Karpas-422 (cell line): ENCODE measurements around the gene RPAIN. TPM values are rescaled to one million over a fixed set of nuclear protein-coding genes. Genes with fewer than 3 reads are reported as not detected.
A peak's percentile ranks its signal among the peaks of the same experiment; 100 is the strongest.

Experiments used
- DNase-seq: peaks from one replicate; pipeline ENCODE4 v3.0.0-alpha.2; 2015
- H2AFZ ChIP-seq: fragments of 200-600 bp; sonication (generic); 2 replicates; pipeline ENCODE4 v1.6.1; 2014; ENCODE audit warnings: antibody characterized with exemption, low read length, mixed read lengths
- H3K27ac ChIP-seq: fragments of 200-600 bp; sonication (generic); 2 replicates; pipeline ENCODE4 v1.5.1; 2014; ENCODE audit warnings: mild to moderate bottlenecking, low read length, moderate library complexity
- H3K27me3 ChIP-seq: fragments of 200-600 bp; sonication (generic); 2 replicates; pipeline ENCODE4 v1.6.1; 2014; ENCODE audit warnings: low read length, mixed read lengths
- H3K36me3 ChIP-seq: fragments of 200-600 bp; sonication (generic); 2 replicates; pipeline ENCODE4 v1.6.1; 2014; ENCODE audit warnings: low read length, mixed read lengths; ENCODE audit not compliant: insufficient read depth
- H3K4me1 ChIP-seq: fragments of 200-600 bp; sonication (generic); 2 replicates; pipeline ENCODE4 v1.6.1; 2014; ENCODE audit warnings: mild to moderate bottlenecking, low read length, mixed read lengths
- H3K4me2 ChIP-seq: fragments of 200-600 bp; sonication (generic); 2 replicates; pipeline ENCODE4 v1.6.1; 2014; ENCODE audit warnings: low read length, low read depth, mild to moderate bottlenecking; ENCODE audit not compliant: poor library complexity, severe bottlenecking
- H3K4me3 ChIP-seq: fragments of 200-600 bp; sonication (generic); 2 replicates; pipeline ENCODE4 v1.5.1; 2014; ENCODE audit warnings: mild to moderate bottlenecking, antibody characterized with exemption, low read length, mixed read lengths
- H3K79me2 ChIP-seq: fragments of 200-600 bp; sonication (generic); 2 replicates; pipeline ENCODE4 v1.6.1; 2014; ENCODE audit warnings: mild to moderate bottlenecking, low read length, mixed read lengths
- H3K9ac ChIP-seq: fragments of 200-600 bp; sonication (generic); 2 replicates; pipeline ENCODE4 v1.6.0; 2014; ENCODE audit warnings: low read length
- H3K9me2 ChIP-seq: fragments of 200-600 bp; sonication (generic), shearing (Covaris generic); replicated peaks from 2 replicates; pipeline ENCODE4 v1.6.0; 2014; ENCODE audit warnings: mild to moderate bottlenecking, low read length, moderate library complexity; ENCODE audit not compliant: insufficient read depth
- H3K9me3 ChIP-seq: fragments of 300-700, 200-600 bp; sonication (generic); 2 replicates; pipeline ENCODE4 v1.6.1; 2014; ENCODE audit warnings: low read length, mixed read lengths
- H4K20me1 ChIP-seq: fragments of 200-600 bp; sonication (generic); 2 replicates; pipeline ENCODE4 v1.6.1; 2014; ENCODE audit warnings: mild to moderate bottlenecking, antibody characterized with exemption, low read length, low read depth; ENCODE audit not compliant: insufficient read depth
- total RNA-seq: library from RNA; depleted of rRNA; stranded (reverse); fragments of >200 nt; shearing (Covaris generic); gene quantifications from 2 replicates; pipeline ENCODE4 v1.2.3, GENCODE V29; 2014; ENCODE audit warnings: low replicate concordance; rRNA removed

RPAIN gene
- 53.5 and 67.5 TPM in 2 replicates for total RNA-seq

- Histone ChIP-seq H3K4me1 (peaks cover 27% of the 10 kb centered on the region), H3K36me3 (peaks cover 44% of the 10 kb centered on the region), H3K9ac (peak within 1 kb of the TSS; percentile 96), H3K79me2 (peaks cover 80% of the 10 kb centered on the region), H2AFZ (peak within 1 kb of the TSS; percentile 69; the same call in 1 of the 2 replicates), H3K27me3 (no peaks in the 10 kb centered on the region), H3K4me2 (peak within 1 kb of the TSS; percentile 99), H3K27ac (peak within 1 kb of the TSS; percentile 91), H3K9me2 (no peaks in the 10 kb centered on the region), H3K4me3 (peak within 1 kb of the TSS; percentile 97), H3K9me3 (no peaks in the 10 kb centered on the region), H4K20me1 (peaks cover 15% of the 10 kb centered on the region; the same call in 1 of the 2 replicates)
- peak; percentile 97 for DNase-seq
Measured at GRCh38 chr17:5419959-5420653, at the start of gene RPAIN. RPAIN (plus strand) TSS chr17:5420182; CDS start chr17:5420211, 29 bp downstream.

GRCh38 chr17:5370411-5370810 lies 49.6 kb upstream of the RPAIN start:
- H3K4me2 ChIP-seq = no peak overlapping the region
- no peak overlapping the region for H3K27ac ChIP-seq
- H3K9me2 ChIP-seq = no peaks in the 10 kb centered on the region
- H4K20me1 ChIP-seq = no peaks in the 10 kb centered on the region
- H3K4me1 ChIP-seq = peaks cover 5% of the 10 kb centered on the region
- no peaks in the 10 kb centered on the region for H3K9me3 ChIP-seq
- 0 out of 2 replicates have a peak, but pooled peaks cover 2% of the 10 kb centered on the region for H3K79me2 ChIP-seq
- no peak for DNase-seq
- H3K36me3 ChIP-seq = peaks cover 37% of the 10 kb centered on the region
- H2AFZ ChIP-seq = no peak overlapping the region
- H3K9ac ChIP-seq = no peak overlapping the region
- H3K4me3 ChIP-seq = no peak overlapping the region
- no peaks in the 10 kb centered on the region for H3K27me3 ChIP-seq

- peaks cover 43% of the 10 kb centered on the region for H3K36me3 ChIP-seq
Measured at GRCh38 chr17:5373112-5373511, 46.9 kb upstream of the RPAIN start.

GRCh38 chr17:5378566-5379207 lies 41.3 kb upstream of the RPAIN start:
- Histone ChIP-seq H4K20me1 (no peaks in the 10 kb centered on the region), H3K4me2 (no peak overlapping the region), H3K9me2 (no peaks in the 10 kb centered on the region), H3K4me3 (no peak overlapping the region), H3K4me1 (no peaks in the 10 kb centered on the region), H3K27ac (no peak overlapping the region), H3K27me3 (no peaks in the 10 kb centered on the region), H3K79me2 (no peaks in the 10 kb centered on the region), H3K9ac (no peak overlapping the region), H2AFZ (no peak overlapping the region), H3K9me3 (no peaks in the 10 kb centered on the region), H3K36me3 (peaks cover 56% of the 10 kb centered on the region)
- no peak for DNase-seq

More at GRCh38 chr17:5373112-5373511, 46.9 kb upstream of the RPAIN start:
- Histone ChIP-seq H3K4me1 (peaks cover 5% of the 10 kb centered on the region), H3K27ac (peak overlapping the region; percentile 30; the same call in 1 of the 2 replicates), H2AFZ (no peak overlapping the region), H4K20me1 (no peaks in the 10 kb centered on the region), H3K4me3 (no peak overlapping the region), H3K9me3 (no peaks in the 10 kb centered on the region), H3K4me2 (no peak overlapping the region), H3K27me3 (no peaks in the 10 kb centered on the region), H3K79me2 (0 out of 2 replicates have a peak, but pooled peaks cover 2% of the 10 kb centered on the region), H3K9me2 (no peaks in the 10 kb centered on the region), H3K9ac (no peak overlapping the region)
- DNase-seq = peak; percentile 54

GRCh38 chr17:5379351-5380107 lies 40.5 kb upstream of the RPAIN start:
- no peaks in the 10 kb centered on the region for H3K9me2 ChIP-seq
- H3K36me3 ChIP-seq = peaks cover 63% of the 10 kb centered on the region
- H3K9me3 ChIP-seq = no peaks in the 10 kb centered on the region
- H4K20me1 ChIP-seq = no peaks in the 10 kb centered on the region
- H3K79me2 ChIP-seq = no peaks in the 10 kb centered on the region
- no peaks in the 10 kb centered on the region for H3K4me1 ChIP-seq
- H3K9ac ChIP-seq = no peak overlapping the region
- no peak overlapping the region for H3K4me3 ChIP-seq
- no peak for DNase-seq
- H3K4me2 ChIP-seq = no peak overlapping the region
- H2AFZ ChIP-seq = no peak overlapping the region
- H3K27me3 ChIP-seq = no peaks in the 10 kb centered on the region
- no peak overlapping the region for H3K27ac ChIP-seq

GRCh38 chr17:5380491-5381135 lies 39.4 kb upstream of the RPAIN start:
- no peak overlapping the region for H2AFZ ChIP-seq
- no peaks in the 10 kb centered on the region for H3K27me3 ChIP-seq
- H3K4me1 ChIP-seq = no peaks in the 10 kb centered on the region
- H3K79me2 ChIP-seq = no peaks in the 10 kb centered on the region
- no peaks in the 10 kb centered on the region for H3K9me2 ChIP-seq
- no peak overlapping the region for H3K4me3 ChIP-seq
- DNase-seq = no peak
- no peaks in the 10 kb centered on the region for H3K9me3 ChIP-seq
- no peak overlapping the region for H3K27ac ChIP-seq
- H3K4me2 ChIP-seq = no peak overlapping the region
- peaks cover 69% of the 10 kb centered on the region for H3K36me3 ChIP-seq
- H4K20me1 ChIP-seq = no peaks in the 10 kb centered on the region
- H3K9ac ChIP-seq = no peak overlapping the region

GRCh38 chr17:5381542-5381941 lies 38.4 kb upstream of the RPAIN start:
- Histone ChIP-seq H3K4me3 (no peak overlapping the region), H3K27me3 (no peaks in the 10 kb centered on the region), H3K36me3 (peaks cover 75% of the 10 kb centered on the region), H3K9ac (no peak overlapping the region), H2AFZ (no peak overlapping the region), H3K9me2 (no peaks in the 10 kb centered on the region), H3K4me2 (no peak overlapping the region), H3K9me3 (no peaks in the 10 kb centered on the region), H3K79me2 (no peaks in the 10 kb centered on the region), H3K4me1 (no peaks in the 10 kb centered on the region), H4K20me1 (no peaks in the 10 kb centered on the region), H3K27ac (no peak overlapping the region)
- DNase-seq = no peak
